ENCODE results near the gene ACADM.

DNA sequence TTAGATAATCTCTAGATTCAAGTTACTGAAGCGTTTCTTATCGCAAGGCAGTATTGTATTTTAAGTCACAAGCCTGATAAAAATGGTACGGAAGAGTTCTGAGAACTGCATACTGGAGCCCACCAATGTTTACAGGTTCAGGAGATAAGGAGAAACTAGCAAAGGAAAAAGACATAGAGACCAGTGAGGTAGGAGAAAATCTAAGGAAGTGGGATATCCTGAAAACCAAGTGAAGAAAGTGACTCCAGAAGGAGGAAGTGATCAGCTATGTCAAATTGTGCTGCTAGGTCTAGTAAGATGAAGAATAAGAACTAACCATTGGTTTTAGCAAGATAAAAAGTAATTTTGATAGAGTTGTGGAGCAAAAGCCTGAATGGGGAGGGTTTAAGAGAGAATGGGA lies 31.0 kb upstream of the ACADM start:
- TF ChIP-seq POLR2A (IDR thresholded peaks at IDR 0.05; ENCODE audit: low read depth, low read length) (no peak), FOS (IDR thresholded peaks at IDR 0.05; ENCODE audit: borderline replicate concordance, insufficient read depth, low read length) (no peak), MYC (IDR thresholded peaks at IDR 0.05; ENCODE audit: low read depth, low read length) (no peak), EZH2 (IDR thresholded peaks at IDR 0.05; ENCODE audit: borderline replicate concordance, low read depth, low read length, severe bottlenecking) (no peak)
- TF ChIP-seq, protein P1, sequence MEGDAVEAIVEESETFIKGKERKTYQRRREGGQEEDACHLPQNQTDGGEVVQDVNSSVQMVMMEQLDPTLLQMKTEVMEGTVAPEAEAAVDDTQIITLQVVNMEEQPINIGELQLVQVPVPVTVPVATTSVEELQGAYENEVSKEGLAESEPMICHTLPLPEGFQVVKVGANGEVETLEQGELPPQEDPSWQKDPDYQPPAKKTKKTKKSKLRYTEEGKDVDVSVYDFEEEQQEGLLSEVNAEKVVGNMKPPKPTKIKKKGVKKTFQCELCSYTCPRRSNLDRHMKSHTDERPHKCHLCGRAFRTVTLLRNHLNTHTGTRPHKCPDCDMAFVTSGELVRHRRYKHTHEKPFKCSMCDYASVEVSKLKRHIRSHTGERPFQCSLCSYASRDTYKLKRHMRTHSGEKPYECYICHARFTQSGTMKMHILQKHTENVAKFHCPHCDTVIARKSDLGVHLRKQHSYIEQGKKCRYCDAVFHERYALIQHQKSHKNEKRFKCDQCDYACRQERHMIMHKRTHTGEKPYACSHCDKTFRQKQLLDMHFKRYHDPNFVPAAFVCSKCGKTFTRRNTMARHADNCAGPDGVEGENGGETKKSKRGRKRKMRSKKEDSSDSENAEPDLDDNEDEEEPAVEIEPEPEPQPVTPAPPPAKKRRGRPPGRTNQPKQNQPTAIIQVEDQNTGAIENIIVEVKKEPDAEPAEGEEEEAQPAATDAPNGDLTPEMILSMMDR (IDR thresholded peaks at IDR 0.05; ENCODE audit: extremely low read depth in 1 of 2, insufficient read depth in 1 of 2, low read depth in 1 of 2, low read length in 2 of 2) = no peak
- TF ChIP-seq, protein P2, sequence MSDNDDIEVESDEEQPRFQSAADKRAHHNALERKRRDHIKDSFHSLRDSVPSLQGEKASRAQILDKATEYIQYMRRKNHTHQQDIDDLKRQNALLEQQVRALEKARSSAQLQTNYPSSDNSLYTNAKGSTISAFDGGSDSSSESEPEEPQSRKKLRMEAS (IDR thresholded peaks at IDR 0.05; ENCODE audit: insufficient read depth, insufficient read length) = no peak

Measured in endothelial cell of umbilical vein (primary cell).